Measurements from ENCODE around the gene OTUB2.

- TF ChIP-seq, protein P1, sequence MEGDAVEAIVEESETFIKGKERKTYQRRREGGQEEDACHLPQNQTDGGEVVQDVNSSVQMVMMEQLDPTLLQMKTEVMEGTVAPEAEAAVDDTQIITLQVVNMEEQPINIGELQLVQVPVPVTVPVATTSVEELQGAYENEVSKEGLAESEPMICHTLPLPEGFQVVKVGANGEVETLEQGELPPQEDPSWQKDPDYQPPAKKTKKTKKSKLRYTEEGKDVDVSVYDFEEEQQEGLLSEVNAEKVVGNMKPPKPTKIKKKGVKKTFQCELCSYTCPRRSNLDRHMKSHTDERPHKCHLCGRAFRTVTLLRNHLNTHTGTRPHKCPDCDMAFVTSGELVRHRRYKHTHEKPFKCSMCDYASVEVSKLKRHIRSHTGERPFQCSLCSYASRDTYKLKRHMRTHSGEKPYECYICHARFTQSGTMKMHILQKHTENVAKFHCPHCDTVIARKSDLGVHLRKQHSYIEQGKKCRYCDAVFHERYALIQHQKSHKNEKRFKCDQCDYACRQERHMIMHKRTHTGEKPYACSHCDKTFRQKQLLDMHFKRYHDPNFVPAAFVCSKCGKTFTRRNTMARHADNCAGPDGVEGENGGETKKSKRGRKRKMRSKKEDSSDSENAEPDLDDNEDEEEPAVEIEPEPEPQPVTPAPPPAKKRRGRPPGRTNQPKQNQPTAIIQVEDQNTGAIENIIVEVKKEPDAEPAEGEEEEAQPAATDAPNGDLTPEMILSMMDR (IDR thresholded peaks at IDR 0.05): no peak
- no peak for TF ChIP-seq POLR2A (IDR thresholded peaks at IDR 0.05)
These were observed 25.1 kb upstream of the OTUB2 start for GRCh38 chr14:94001016-94001415.

Measured in lower leg skin (tissue), 3 donors.